Activated CD8-positive, alpha-beta T cell treated with anti-CD3 and anti-CD28 coated beads, Interleukin-2, amount 10 ng/mL, durations not matched to agents 7 days and 5 days (primary cell): Measurements from ENCODE around the gene FMN1. TPM values are rescaled to one million over a fixed set of nuclear protein-coding genes. Genes with fewer than 3 reads are reported as not detected.

Experiments
- ATAC-seq: fragments of 150-1000 bp; cut with Tn5 transposase; one replicate; pipeline ENCODE4 v1.10.0; 2021; ENCODE audit warnings: moderate library complexity
- CTCF ChIA-PET: fragments of 350-600 bp; sonication (Branson Sonifier 250); formaldehyde crosslinking; loops from one replicate; lab custom pipeline; 2021; ENCODE audit warnings: antibody characterized with exemption; lab: Charles Lee
- POLR2A ChIA-PET: fragments of 350-600 bp; sonication (Branson Sonifier 250); formaldehyde crosslinking; loops from one replicate; lab custom pipeline; 2021; ENCODE audit warnings: antibody characterized with exemption; lab: Charles Lee
- DNase-seq: peaks from one replicate; pipeline ENCODE4 v3.0.0-alpha.2; 2020
- H3K27ac Mint-ChIP-seq: one replicate; pipeline ENCODE4 v1.8.0; 2021; ENCODE audit warnings: mild to moderate bottlenecking, mixed read lengths
- H3K27me3 Mint-ChIP-seq: one replicate; pipeline ENCODE4 v1.8.0; 2021; ENCODE audit warnings: low read depth, mixed read lengths
- H3K36me3 Mint-ChIP-seq: one replicate; pipeline ENCODE4 v1.8.0; 2021; ENCODE audit warnings: low read depth, mixed read lengths
- H3K4me1 Mint-ChIP-seq: one replicate; pipeline ENCODE4 v1.8.0; 2021; ENCODE audit warnings: low read depth, mixed read lengths
- H3K4me3 Mint-ChIP-seq: one replicate; pipeline ENCODE4 v1.8.0; 2021; ENCODE audit warnings: mild to moderate bottlenecking, mixed read lengths
- H3K9me3 Mint-ChIP-seq: one replicate; pipeline ENCODE4 v1.8.0; 2022; ENCODE audit warnings: mixed read lengths; ENCODE audit not compliant: insufficient read depth
- total RNA-seq, 2 experiments: library from RNA; stranded (reverse); gene quantifications; one replicate each; pipeline ENCODE4 v1.2.3, GENCODE V29; 2021

Gene FMN1
- total RNA-seq, 2 experiments from 2014 or later, result 0.05 TPM; not detected in 1

DNA sequence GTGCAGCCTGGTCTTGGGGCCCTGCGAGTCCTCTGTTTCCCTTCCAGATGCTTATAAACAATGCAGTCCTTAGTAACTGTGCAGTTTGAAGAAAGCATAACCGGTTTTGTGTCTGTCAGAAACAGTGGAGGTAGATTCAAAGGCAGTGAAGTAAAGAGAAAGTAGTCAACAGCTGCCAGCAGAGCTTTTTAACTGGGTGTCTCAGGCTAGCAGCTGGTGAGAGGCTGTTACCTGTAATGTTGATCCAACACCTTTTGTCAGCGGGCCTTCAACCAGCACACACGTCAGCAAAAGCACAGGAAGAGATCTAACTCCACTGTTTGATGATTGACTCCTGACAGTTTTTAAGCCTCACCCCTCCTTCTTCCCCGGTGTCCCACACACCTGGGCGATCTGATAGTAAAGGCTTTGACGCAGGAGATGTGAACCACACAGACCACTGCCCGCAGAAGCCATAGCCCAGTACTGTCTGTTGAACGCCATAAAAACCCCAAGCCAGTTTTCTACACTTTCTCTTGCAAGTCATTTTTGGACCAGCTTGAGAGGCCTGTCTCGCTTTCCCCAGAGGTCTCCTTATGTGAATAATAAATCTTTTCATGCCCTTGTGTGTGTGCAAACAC is 178.0 kb downstream of the FMN1 start:
- ATAC-seq (no peak), DNase-seq (no peak)
- Mint-ChIP-seq H3K4me3 (no peak overlapping the region), H3K36me3 (no peaks in the 10 kb centered on the region), H3K4me1 (no peaks in the 10 kb centered on the region), H3K27me3 (peaks cover 5% of the 10 kb centered on the region), H3K9me3 (no peaks in the 10 kb centered on the region), H3K27ac (no peak overlapping the region)
- ChIA-PET CTCF (no interaction called here), POLR2A (no interaction called here)

DNA sequence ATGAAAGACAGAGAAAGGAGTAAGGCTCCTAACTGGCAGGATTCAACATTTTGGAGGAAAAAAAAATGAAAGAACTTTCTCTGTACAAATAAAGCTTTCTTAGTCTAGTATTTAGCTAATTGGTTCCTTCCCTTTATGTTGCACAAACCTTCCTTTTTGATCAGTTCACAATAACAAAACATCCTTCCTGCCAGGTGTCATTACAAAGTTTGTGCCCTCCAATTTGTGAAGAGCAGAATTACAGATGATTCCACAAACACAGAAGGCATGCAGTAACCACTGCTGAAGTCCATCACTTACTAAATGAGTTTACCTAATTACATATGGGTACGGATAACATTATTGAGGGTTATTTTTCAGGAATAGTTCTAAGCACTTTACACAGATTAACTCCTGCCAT is 179.9 kb downstream of the FMN1 start:
- Mint-ChIP-seq H3K9me3 (no peaks in the 10 kb centered on the region), H3K36me3 (no peaks in the 10 kb centered on the region), H3K27me3 (peaks cover 5% of the 10 kb centered on the region), H3K4me1 (no peaks in the 10 kb centered on the region), H3K4me3 (no peak overlapping the region), H3K27ac (no peak overlapping the region)
- ChIA-PET CTCF (no interaction called here), POLR2A (no interaction called here)
- ATAC-seq (no peak), DNase-seq (no peak)

GRCh38 chr15:33013827-33014445 is 180.6 kb downstream of the FMN1 start:
- CTCF ChIA-PET, result no interaction called here
- POLR2A ChIA-PET, result no interaction called here
- Mint-ChIP-seq H3K27me3 (peaks cover 5% of the 10 kb centered on the region), H3K9me3 (no peaks in the 10 kb centered on the region), H3K36me3 (no peaks in the 10 kb centered on the region), H3K4me1 (no peaks in the 10 kb centered on the region), H3K27ac (no peak overlapping the region), H3K4me3 (no peak overlapping the region)
- DNase-seq (no peak), ATAC-seq (no peak)

GRCh38 chr15:33011976-33012375 is 182.5 kb downstream of the FMN1 start:
- no peaks in the 10 kb centered on the region for H3K4me1 Mint-ChIP-seq
- no peak for ATAC-seq
- peaks cover 9% of the 10 kb centered on the region for H3K27me3 Mint-ChIP-seq
- ChIA-PET POLR2A (no interaction called here), CTCF (no interaction called here)
- H3K36me3 Mint-ChIP-seq, result no peaks in the 10 kb centered on the region
- no peak for DNase-seq
- no peaks in the 10 kb centered on the region for H3K9me3 Mint-ChIP-seq
- H3K27ac Mint-ChIP-seq, result no peak overlapping the region
- no peak overlapping the region for H3K4me3 Mint-ChIP-seq

DNA sequence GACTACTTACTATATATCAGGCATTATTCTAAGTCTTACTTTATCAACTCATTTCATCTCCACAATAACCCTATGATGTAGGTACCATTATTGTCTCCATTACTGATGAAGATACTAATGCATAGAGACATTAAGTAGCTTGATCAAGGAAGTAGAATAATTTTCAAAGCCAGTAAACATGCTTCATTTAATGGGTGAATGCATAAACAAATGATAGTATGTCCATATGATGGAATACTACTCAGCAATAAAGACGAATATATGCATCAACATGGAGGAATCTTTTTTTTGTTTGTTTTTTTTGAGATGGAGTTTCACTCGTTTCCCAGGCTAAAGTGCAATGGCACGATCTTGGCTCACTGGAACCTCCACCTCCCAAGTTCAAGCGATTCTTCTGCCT is 184.9 kb downstream of the FMN1 start:
- POLR2A ChIA-PET, result no interaction called here
- no peaks in the 10 kb centered on the region for H3K36me3 Mint-ChIP-seq
- ATAC-seq, result no peak
- H3K27me3 Mint-ChIP-seq, result peaks cover 8% of the 10 kb centered on the region
- DNase-seq, result no peak
- no peaks in the 10 kb centered on the region for H3K9me3 Mint-ChIP-seq
- CTCF ChIA-PET, result no interaction called here
- H3K4me1 Mint-ChIP-seq, result no peaks in the 10 kb centered on the region
- H3K27ac Mint-ChIP-seq, result no peak overlapping the region
- no peak overlapping the region for H3K4me3 Mint-ChIP-seq

DNA sequence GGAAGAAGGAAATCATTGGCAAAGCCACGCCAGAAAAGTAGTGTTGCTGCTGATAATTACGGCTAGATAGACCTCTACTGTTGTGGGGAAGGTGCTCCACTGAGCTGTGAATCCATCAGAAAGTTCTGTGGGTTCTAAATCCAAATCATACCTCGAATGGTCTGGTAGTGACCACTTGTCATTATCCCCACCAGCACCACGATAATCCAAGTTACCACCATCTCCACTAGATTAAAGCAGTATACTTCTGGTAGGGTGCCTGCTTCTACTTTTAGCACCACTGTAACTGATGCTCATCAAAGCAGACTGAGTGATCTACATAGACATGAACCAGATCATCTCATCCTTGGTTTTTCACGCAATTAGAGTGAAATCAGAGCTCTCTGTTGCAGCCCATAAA is 185.5 kb downstream of the FMN1 start:
- POLR2A ChIA-PET, result no interaction called here
- H3K27ac Mint-ChIP-seq, result no peak overlapping the region

DNA sequence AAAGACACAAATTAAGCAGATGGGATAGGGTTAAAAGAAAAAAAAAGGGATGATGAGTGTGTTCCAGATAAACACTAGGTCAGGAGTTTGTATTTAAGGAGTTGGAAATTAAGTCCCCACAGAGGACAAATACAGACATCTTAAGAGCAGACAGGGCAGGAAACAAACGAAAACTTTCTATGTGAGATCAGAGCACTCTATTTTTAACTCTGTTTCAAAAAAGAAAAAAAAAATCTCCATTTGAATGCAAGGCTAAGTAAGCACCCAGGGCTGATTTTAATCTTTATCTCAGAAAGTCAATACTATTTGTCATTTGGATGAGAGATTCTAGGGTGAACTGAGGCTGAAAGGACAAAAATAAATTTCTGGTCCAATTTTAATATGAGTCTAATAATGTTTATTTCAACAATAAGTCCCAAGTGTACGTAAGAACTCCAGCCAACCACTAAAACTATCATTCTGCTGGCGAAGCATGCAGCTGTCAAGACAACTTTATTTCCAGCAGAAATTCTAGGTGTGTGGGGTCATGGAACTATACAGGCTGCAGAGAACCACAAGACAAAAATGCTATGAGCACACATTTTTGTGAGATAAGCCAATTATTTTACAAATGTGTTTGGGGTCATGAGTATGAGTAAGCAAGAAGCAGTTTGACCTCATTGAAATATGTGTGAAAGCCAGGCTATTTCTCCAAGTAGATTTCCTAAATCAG is 186.1 kb downstream of the FMN1 start:
- CTCF ChIA-PET, result no interaction called here
- Mint-ChIP-seq H3K27me3 (peaks cover 9% of the 10 kb centered on the region), H3K4me3 (no peak overlapping the region), H3K36me3 (no peaks in the 10 kb centered on the region), H3K9me3 (no peaks in the 10 kb centered on the region), H3K4me1 (no peaks in the 10 kb centered on the region), H3K27ac (no peak overlapping the region)
- DNase-seq (no peak), ATAC-seq (no peak)
- POLR2A ChIA-PET, result no interaction called here

More for the DNA sequence above, 185.5 kb downstream of the FMN1 start:
- no peaks in the 10 kb centered on the region for H3K9me3 Mint-ChIP-seq
- ATAC-seq, result no peak
- DNase-seq, result no peak
- no peaks in the 10 kb centered on the region for H3K36me3 Mint-ChIP-seq
- peaks cover 9% of the 10 kb centered on the region for H3K27me3 Mint-ChIP-seq
- H3K4me3 Mint-ChIP-seq, result no peak overlapping the region
- CTCF ChIA-PET, result no interaction called here
- no peaks in the 10 kb centered on the region for H3K4me1 Mint-ChIP-seq

- no peak for ATAC-seq
- no peak for DNase-seq
- CTCF ChIA-PET, result no interaction called here
- POLR2A ChIA-PET, result no interaction called here
- no peaks in the 10 kb centered on the region for H3K9me3 Mint-ChIP-seq
- H3K27ac Mint-ChIP-seq, result no peak overlapping the region
- H3K4me1 Mint-ChIP-seq, result no peaks in the 10 kb centered on the region
- H3K36me3 Mint-ChIP-seq, result no peaks in the 10 kb centered on the region
- peaks cover 9% of the 10 kb centered on the region for H3K27me3 Mint-ChIP-seq
- no peak overlapping the region for H3K4me3 Mint-ChIP-seq
These were observed 187.1 kb downstream of the FMN1 start for GRCh38 chr15:33007303-33007855.

DNA sequence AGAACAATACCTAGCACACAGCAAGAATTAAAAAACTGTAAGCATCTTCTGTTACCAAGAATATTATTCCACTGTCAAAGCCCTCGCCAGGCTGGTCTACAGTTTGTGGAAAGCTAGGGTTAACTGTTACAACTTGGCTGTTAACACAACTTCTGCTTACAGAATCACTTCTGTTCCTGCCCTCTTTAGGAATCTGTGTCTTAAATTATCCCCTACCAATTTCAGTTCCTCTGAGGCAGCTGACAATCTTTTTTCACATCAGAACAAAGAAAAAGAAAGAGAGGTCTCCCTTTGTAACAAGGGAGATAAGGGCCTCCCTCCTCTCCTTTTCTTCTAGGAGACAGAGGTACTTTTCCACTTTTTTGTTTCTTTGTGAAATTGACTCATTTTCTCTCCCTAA is 188.9 kb downstream of the FMN1 start:
- Mint-ChIP-seq H3K36me3 (no peaks in the 10 kb centered on the region), H3K4me1 (no peaks in the 10 kb centered on the region), H3K9me3 (no peaks in the 10 kb centered on the region), H3K27ac (no peak overlapping the region), H3K4me3 (no peak overlapping the region), H3K27me3 (peaks cover 9% of the 10 kb centered on the region)
- ATAC-seq, result no peak
- no peak for DNase-seq
- CTCF ChIA-PET, result no interaction called here
- POLR2A ChIA-PET, result no interaction called here

DNA sequence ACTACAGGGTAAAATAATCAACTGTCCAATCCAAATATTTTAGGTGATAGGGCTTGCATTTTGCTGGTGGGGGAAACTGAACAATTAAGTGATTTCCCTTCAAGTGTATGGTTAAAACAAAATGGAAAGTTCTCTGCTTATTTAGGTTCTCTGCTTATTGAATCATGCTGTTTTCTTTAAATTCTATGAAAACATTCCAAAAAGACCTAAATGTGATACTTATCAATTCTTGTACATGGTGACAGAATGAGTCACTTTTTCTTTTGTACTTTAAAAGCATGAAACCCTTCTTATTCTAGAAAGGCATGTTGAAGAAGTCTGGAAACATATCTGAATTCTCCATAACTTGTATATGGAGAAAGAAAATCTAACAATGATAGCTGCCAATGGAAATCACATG is 192.6 kb downstream of the FMN1 start:
- ChIA-PET CTCF (no interaction called here), POLR2A (no interaction called here)
- ATAC-seq, result no peak

GRCh38 chr15:32998979-32999672 is 195.4 kb downstream of the FMN1 start:
- H3K36me3 Mint-ChIP-seq, result no peaks in the 10 kb centered on the region
- H3K4me3 Mint-ChIP-seq, result no peak overlapping the region
- no peak for ATAC-seq
- no peak for DNase-seq
- CTCF ChIA-PET, result no interaction called here
- no peaks in the 10 kb centered on the region for H3K4me1 Mint-ChIP-seq
- no peaks in the 10 kb centered on the region for H3K9me3 Mint-ChIP-seq
- no peak overlapping the region for H3K27ac Mint-ChIP-seq
- POLR2A ChIA-PET, result no interaction called here
- H3K27me3 Mint-ChIP-seq, result peaks cover 5% of the 10 kb centered on the region

More for the DNA sequence above, 192.6 kb downstream of the FMN1 start:
- H3K9me3 Mint-ChIP-seq, result no peaks in the 10 kb centered on the region
- peaks cover 8% of the 10 kb centered on the region for H3K27me3 Mint-ChIP-seq
- no peak for DNase-seq
- no peak overlapping the region for H3K4me3 Mint-ChIP-seq
- no peaks in the 10 kb centered on the region for H3K4me1 Mint-ChIP-seq
- no peak overlapping the region for H3K27ac Mint-ChIP-seq
- H3K36me3 Mint-ChIP-seq, result no peaks in the 10 kb centered on the region

DNA sequence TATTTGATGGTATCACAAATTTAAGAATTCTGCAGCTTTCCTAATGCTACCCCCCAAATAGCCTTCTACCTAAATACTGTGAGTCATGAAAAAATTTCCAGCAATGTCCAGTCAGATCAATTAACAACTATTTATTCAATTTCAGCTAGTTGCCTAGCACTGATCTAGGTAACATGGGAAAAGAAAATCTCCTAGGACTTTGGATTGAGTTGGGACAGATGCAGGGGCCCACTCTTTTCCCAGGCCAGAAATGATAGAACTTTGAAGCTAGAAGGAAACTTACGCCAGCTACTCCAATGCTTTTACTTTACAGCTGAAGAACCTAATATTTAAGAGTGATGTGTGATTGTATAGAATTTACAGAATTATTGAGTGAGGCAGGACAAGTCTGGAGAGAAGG is 196.3 kb downstream of the FMN1 start:
- no peaks in the 10 kb centered on the region for H3K36me3 Mint-ChIP-seq
- DNase-seq, result no peak
- H3K4me1 Mint-ChIP-seq, result no peaks in the 10 kb centered on the region
- ChIA-PET POLR2A (no interaction called here), CTCF (no interaction called here)
- H3K4me3 Mint-ChIP-seq, result no peak overlapping the region
- peaks cover 5% of the 10 kb centered on the region for H3K27me3 Mint-ChIP-seq
- no peak overlapping the region for H3K27ac Mint-ChIP-seq
- H3K9me3 Mint-ChIP-seq, result no peaks in the 10 kb centered on the region
- ATAC-seq, result no peak
